GM12872 (cell line): ENCODE results near the gene MAPRE3.

Experiments
- CTCF ChIP-seq: IDR thresholded peaks from 3 replicates; pipeline ENCODE4 v1.5.1; 2011; ENCODE audit warnings: low read depth, mild to moderate bottlenecking, low read length, moderate library complexity; ENCODE audit not compliant: insufficient read depth

MAPRE3 gene

DNA sequence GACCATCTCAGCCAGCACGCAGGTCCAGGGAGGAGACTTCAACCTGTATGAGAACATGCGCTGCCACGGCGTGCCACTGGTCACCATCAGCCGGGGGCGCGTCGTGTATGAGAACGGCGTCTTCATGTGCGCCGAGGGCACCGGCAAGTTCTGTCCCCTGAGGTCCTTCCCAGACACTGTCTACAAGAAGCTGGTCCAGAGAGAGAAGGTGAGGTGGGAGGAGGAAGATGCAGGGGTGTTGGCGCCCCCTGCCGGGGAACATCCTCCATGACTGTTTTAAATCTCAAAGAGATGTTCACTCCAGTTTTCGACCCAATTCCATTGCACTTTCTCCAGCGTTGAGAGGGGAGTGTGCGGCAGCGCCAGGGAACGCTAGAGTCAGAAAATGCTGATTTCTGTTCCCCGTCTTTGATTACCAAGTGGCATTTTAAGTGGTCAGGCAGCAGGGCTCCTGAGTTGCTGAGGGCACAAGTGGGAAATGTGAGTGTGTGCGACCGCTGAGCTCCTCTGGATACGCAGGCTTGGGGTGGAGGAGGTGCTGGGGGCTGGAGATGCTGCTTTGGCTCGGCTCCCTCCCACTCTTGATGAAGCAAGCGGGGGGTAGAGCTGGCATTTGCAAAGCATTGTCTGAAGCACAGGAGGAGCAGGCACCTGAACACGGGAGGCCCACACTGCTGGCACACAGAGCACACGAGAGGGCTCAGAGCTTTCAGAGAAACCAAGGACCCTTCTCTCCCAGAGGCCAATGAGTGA is 27.7 kb upstream of the MAPRE3 start:
- TF ChIP-seq CTCF, result peak; percentile 84

DNA sequence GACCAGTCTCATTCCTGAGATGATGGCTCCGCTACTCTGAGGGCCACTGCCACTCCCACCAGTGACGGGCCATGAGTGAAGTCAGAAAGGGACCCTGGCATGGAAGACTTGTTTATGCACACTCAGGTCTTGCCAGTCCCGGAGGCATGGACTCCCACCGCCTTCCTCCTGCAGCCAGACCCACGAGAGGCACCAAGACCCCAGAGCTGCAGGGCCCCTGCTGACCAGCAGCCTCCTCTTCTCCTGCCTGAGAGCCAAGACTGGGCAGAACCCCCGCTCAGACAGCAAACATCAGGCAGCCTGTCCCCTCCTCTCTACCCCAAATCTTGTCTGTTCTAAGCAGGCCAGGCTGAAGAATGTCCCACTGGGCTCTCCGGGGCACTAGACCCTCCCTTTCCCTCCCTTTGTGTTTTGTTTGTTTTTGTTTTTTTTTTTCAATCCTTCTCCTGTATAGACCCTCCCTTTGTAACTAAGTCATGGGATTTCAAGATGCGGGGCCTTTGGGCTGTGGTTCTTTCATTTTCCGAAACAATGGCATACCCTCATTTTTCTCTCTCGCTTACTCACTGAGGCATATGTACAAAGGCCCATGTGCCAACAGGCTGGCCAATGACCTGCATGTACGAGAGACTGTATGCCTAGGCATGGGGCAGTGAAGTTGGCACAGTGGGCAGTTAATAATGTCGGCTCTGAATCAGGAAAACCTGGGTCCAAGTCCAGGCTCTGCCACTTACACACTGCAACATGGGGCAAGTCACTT is 24.3 kb upstream of the MAPRE3 start:
- TF ChIP-seq CTCF, result no peak

DNA sequence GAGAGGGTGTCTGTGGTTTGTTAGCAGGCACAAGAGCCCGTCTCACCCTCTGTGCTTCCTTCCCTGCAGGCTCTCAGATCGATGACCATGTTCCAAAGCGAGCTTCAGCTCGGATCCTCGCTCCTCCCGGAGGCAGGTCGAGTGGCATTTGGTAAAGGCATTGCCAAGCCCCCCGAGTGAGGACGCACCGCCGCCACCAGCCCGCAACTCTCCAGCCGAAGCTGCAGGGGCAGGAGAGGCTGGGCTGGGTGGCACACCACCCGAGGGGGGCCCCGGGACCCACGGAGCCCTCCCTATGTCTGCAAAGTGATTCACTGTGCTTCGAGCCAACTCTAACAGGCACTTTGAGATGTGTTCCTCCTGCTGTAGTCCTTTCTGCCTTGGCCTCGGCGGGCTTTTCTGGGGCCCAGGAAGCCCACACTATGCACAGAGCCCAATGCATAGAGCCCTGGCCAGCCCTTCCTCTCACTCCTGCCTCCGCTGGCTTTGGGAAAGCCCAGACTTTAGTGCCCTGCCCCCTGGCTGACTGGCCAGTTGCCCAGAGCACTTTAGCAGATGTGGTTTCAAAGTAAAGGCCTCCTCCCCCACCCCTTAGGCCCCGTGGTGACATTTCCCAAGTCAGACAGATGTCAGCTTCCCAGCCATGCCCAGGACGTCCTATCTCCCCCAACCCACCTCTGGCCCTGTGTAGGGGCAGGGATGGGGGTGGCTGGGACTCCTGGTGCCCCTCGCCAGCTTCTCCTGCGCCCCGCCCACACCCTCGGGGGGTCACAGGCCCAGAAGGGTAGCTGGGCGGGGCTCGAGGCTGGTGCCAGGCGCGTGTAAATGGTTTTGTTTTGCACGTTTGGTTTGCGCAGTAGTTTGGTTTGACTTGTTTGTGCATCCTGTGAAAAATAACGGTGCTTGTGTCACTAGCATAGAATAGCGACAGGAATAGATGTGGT is 23.3 kb upstream of the MAPRE3 start:
- TF ChIP-seq CTCF, result no peak

DNA sequence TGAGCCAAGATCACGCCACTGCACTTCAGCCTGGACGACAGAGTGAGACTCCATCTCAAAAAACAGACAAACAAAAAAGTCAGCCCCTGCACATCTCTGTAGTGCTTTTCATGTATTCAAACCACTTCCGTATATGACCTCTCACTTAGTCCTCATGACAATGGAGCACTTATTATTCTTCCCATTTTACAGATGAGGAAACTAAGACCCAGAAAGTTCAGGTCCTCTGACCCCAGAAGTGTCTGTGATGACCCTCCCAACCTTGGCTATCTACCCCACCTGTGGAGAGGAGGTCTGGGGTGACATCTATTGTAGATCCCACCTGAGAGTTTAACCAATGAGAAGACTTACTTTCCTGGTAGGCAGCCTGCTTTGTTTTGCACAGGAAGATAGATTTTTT is 21.6 kb upstream of the MAPRE3 start:
- TF ChIP-seq CTCF, result no peak

DNA sequence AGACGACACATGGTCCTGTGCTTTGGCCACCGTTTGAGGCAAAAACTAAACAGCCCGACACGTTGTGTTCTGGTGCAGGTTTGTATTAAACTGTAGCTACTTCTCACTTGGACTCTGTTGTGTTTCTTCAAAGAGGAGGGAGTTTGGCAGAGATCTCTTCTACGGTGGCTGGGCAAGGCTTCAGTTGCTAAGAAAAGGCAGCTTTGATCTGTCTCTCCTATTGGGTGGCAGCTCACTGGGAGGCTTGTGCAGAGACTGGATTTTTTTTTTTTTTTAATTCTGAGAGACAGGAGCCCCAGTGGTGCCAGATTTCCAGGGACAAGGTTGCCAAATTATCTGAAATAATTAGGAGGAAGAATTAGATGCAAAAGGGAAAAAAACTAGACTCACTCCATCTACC is 20.2 kb upstream of the MAPRE3 start:
- TF ChIP-seq CTCF, result no peak

DNA sequence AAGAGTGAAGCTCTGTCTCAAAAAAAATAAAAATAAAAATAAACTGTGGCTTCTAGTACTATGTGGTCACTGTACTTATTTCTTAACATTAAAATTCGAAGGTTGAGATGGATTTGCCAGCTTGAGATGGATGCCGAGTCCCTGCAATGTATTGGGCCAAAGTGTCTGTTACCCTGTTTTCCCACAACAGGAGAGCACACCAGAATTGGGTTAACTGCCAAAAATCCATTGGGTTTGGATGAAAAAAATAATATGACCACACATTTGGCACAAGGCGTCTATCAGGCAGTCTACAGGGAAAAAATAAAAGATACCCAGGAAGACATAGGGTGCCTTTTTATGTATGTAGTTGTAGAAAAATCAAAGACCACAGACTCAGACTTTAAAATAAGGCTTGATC is 19.2 kb upstream of the MAPRE3 start:
- no peak for TF ChIP-seq CTCF

DNA sequence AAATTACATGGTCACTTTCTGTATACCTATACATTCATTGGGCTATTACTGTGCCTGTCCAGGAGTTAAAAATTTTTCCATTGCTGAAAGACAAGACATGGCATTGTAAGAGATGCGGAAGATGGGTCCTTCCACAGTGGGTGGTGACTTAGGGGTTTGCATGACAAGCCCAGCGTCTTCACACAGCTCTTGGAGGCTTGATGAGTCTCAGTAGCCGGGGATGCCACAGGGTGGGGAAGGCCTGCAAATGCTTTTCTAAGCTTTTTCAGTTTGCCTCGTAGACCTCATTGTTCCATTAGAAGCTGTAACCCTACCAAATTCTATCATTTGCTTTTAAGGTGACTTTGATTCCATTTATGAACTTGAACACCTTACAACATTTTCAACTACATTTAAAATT is 18.1 kb upstream of the MAPRE3 start:
- no peak for TF ChIP-seq CTCF
